HEK293 (cell line): ENCODE data around the gene PPARD.

Experiments
- AEBP2 ChIP-seq: fragments of 450-650 bp; formaldehyde crosslinking; IDR thresholded peaks from 2 replicates; pipeline ENCODE4 v1.5.1; 2016; ENCODE audit warnings: missing biosample characterization, missing genetic modification characterization, borderline replicate concordance
- BCL11A ChIP-seq: fragments of 450-650 bp; formaldehyde crosslinking; IDR thresholded peaks from 2 replicates; pipeline ENCODE4 v1.5.1; 2016; ENCODE audit warnings: low read depth, missing biosample characterization, missing genetic modification characterization
- GLIS1 ChIP-seq: fragments of 450-650 bp; formaldehyde crosslinking; IDR thresholded peaks from 2 replicates; pipeline ENCODE4 v1.5.1; 2016; ENCODE audit warnings: missing biosample characterization, missing genetic modification characterization
- HOXD13 ChIP-seq: sonication (generic); formaldehyde crosslinking; IDR thresholded peaks from 2 replicates; pipeline ENCODE4 v1.8.0; 2022; ENCODE audit warnings: missing genetic modification reagents, borderline replicate concordance
- KLF7 ChIP-seq: fragments of 450-650 bp; formaldehyde crosslinking; IDR thresholded peaks from 2 replicates; pipeline ENCODE4 v1.5.1; 2016; ENCODE audit warnings: missing biosample characterization, missing genetic modification characterization, borderline replicate concordance
- KLF8 ChIP-seq: fragments of 450-650 bp; formaldehyde crosslinking; IDR thresholded peaks from 2 replicates; pipeline ENCODE4 v1.5.1; 2016; ENCODE audit warnings: missing biosample characterization, missing genetic modification characterization
- RBAK ChIP-seq: fragments of 450-650 bp; formaldehyde crosslinking; IDR thresholded peaks from 2 replicates; pipeline ENCODE4 v1.5.1; 2016; ENCODE audit warnings: missing biosample characterization, missing genetic modification characterization
- REPIN1 ChIP-seq: fragments of 450-650 bp; formaldehyde crosslinking; IDR thresholded peaks from 2 replicates; pipeline ENCODE4 v1.5.1; 2017; ENCODE audit warnings: missing biosample characterization, missing genetic modification characterization, low read depth
- ZBTB26 ChIP-seq: fragments of 450-650 bp; formaldehyde crosslinking; optimal IDR thresholded peaks from 2 replicates; pipeline ENCODE3; 2016; ENCODE audit warnings: missing biosample characterization, mild to moderate bottlenecking, missing genetic modification characterization
- ZBTB7A ChIP-seq: fragments of 450-650 bp; formaldehyde crosslinking; IDR thresholded peaks from 2 replicates; pipeline ENCODE4 v1.5.1; 2016; ENCODE audit warnings: low read depth, missing biosample characterization, missing genetic modification characterization
- ZNF132 ChIP-seq: fragments of 450-650 bp; formaldehyde crosslinking; IDR thresholded peaks from 2 replicates; pipeline ENCODE4 v1.5.1; 2017; ENCODE audit warnings: missing biosample characterization, missing genetic modification characterization, borderline replicate concordance
- ZNF16 ChIP-seq: fragments of 450-650 bp; formaldehyde crosslinking; IDR thresholded peaks from 2 replicates; pipeline ENCODE4 v1.5.1; 2016; ENCODE audit warnings: low read depth, missing biosample characterization, missing genetic modification characterization
- ZNF174 ChIP-seq: fragments of 450-650 bp; formaldehyde crosslinking; IDR thresholded peaks from 2 replicates; pipeline ENCODE4 v1.5.0; 2017; ENCODE audit warnings: missing biosample characterization, mild to moderate bottlenecking, missing genetic modification characterization
- ZNF202 ChIP-seq: fragments of 450-650 bp; formaldehyde crosslinking; IDR thresholded peaks from 2 replicates; pipeline ENCODE4 v1.5.1; 2016; ENCODE audit warnings: missing biosample characterization, missing genetic modification characterization, borderline replicate concordance
- ZNF266 ChIP-seq: fragments of 450-650 bp; formaldehyde crosslinking; IDR thresholded peaks from 2 replicates; pipeline ENCODE4 v1.5.1; 2016; ENCODE audit warnings: missing biosample characterization, missing genetic modification characterization, low read depth
- ZNF292 ChIP-seq: fragments of 450-650 bp; formaldehyde crosslinking; IDR thresholded peaks from 2 replicates; pipeline ENCODE4 v1.5.1; 2016; ENCODE audit warnings: low read depth, missing biosample characterization, missing genetic modification characterization, borderline replicate concordance
- ZNF37A ChIP-seq: fragments of 450-650 bp; IDR thresholded peaks from 2 replicates; pipeline ENCODE4 v1.5.1; 2018; ENCODE audit warnings: missing biosample characterization, missing genetic modification characterization
- ZNF404 ChIP-seq: fragments of 450-650 bp; formaldehyde crosslinking; IDR thresholded peaks from 2 replicates; pipeline ENCODE4 v1.5.1; 2017; ENCODE audit warnings: missing biosample characterization, missing genetic modification characterization
- ZNF416 ChIP-seq: fragments of 450-650 bp; formaldehyde crosslinking; IDR thresholded peaks from 2 replicates; pipeline ENCODE4 v1.5.1; 2016; ENCODE audit warnings: missing biosample characterization, missing genetic modification characterization
- ZNF501 ChIP-seq: fragments of 450-650 bp; formaldehyde crosslinking; IDR thresholded peaks from 2 replicates; pipeline ENCODE4 v1.5.1; 2016; ENCODE audit warnings: missing biosample characterization, missing genetic modification characterization
- ZNF510 ChIP-seq: fragments of 450-650 bp; formaldehyde crosslinking; IDR thresholded peaks from 2 replicates; pipeline ENCODE4 v1.5.1; 2018; ENCODE audit warnings: mild to moderate bottlenecking, missing genetic modification characterization, missing biosample characterization; ENCODE audit not compliant: insufficient replicate concordance
- ZNF645 ChIP-seq: fragments of 450-650 bp; formaldehyde crosslinking; IDR thresholded peaks from 2 replicates; pipeline ENCODE4; 2016; ENCODE audit warnings: missing biosample characterization, missing genetic modification characterization
- ZNF654 ChIP-seq: fragments of 450-650 bp; formaldehyde crosslinking; IDR thresholded peaks from 2 replicates; pipeline ENCODE4 v1.5.1; 2016; ENCODE audit warnings: low read depth, missing biosample characterization, missing genetic modification characterization
- ZNF707 ChIP-seq: fragments of 450-650 bp; formaldehyde crosslinking; IDR thresholded peaks from 2 replicates; pipeline ENCODE4 v1.5.1; 2016; ENCODE audit warnings: missing biosample characterization, missing genetic modification characterization
- ZNF830 ChIP-seq: fragments of 450-650 bp; IDR thresholded peaks from 2 replicates; pipeline ENCODE4 v1.5.0; 2018; ENCODE audit warnings: missing biosample characterization, missing genetic modification characterization, low read depth, mild to moderate bottlenecking, moderate library complexity
- ZSCAN16 ChIP-seq: fragments of 450-650 bp; formaldehyde crosslinking; IDR thresholded peaks from 2 replicates; pipeline ENCODE4 v1.5.1; 2016; ENCODE audit warnings: missing biosample characterization, missing genetic modification characterization
- ZXDB ChIP-seq: fragments of 450-650 bp; formaldehyde crosslinking; IDR thresholded peaks from 2 replicates; pipeline ENCODE4 v1.5.1; 2016; ENCODE audit warnings: missing biosample characterization, missing genetic modification characterization
- TF ChIP-seq, protein P1 (sequence below): fragments of 450-650 bp; formaldehyde crosslinking; IDR thresholded peaks from 2 replicates; pipeline ENCODE4 v1.5.1; 2017; ENCODE audit warnings: missing biosample characterization, missing genetic modification characterization
- TF ChIP-seq, protein P2 (sequence below): fragments of 450-650 bp; formaldehyde crosslinking; IDR thresholded peaks from 2 replicates; pipeline ENCODE4 v1.5.1; 2016; ENCODE audit warnings: missing biosample characterization, missing genetic modification characterization, low read depth

PPARD gene

GRCh38 chr6:35342258-35343091 is at the start of gene PPARD (continued):
- no peak for TF ChIP-seq ZNF645 (tag by site-specific recombination)
- no peak for TF ChIP-seq REPIN1 (tag by site-specific recombination)
- TF ChIP-seq ZBTB26: peak; percentile 55
- TF ChIP-seq ZNF501: 0 out of 2 replicates have a peak, but pooled peaks have one; percentile 46
- TF ChIP-seq ZNF266 (tag by site-specific recombination): no peak
- TF ChIP-seq RBAK (tag by site-specific recombination): no peak
- TF ChIP-seq ZNF202 (tag by site-specific recombination): no peak
- no peak for TF ChIP-seq BCL11A (tag by site-specific recombination)
- TF ChIP-seq KLF7: no peak
- peak; percentile 6; the same call in 1 of the 2 replicates for TF ChIP-seq GLIS1 (tag by site-specific recombination)
- TF ChIP-seq ZNF830 (tag by site-specific recombination): no peak
- TF ChIP-seq, protein P1, sequence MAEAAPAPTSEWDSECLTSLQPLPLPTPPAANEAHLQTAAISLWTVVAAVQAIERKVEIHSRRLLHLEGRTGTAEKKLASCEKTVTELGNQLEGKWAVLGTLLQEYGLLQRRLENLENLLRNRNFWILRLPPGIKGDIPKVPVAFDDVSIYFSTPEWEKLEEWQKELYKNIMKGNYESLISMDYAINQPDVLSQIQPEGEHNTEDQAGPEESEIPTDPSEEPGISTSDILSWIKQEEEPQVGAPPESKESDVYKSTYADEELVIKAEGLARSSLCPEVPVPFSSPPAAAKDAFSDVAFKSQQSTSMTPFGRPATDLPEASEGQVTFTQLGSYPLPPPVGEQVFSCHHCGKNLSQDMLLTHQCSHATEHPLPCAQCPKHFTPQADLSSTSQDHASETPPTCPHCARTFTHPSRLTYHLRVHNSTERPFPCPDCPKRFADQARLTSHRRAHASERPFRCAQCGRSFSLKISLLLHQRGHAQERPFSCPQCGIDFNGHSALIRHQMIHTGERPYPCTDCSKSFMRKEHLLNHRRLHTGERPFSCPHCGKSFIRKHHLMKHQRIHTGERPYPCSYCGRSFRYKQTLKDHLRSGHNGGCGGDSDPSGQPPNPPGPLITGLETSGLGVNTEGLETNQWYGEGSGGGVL (tag by site-specific recombination): peak; percentile 51; the same call in 1 of the 2 replicates
- TF ChIP-seq ZNF404 (tag by site-specific recombination): no peak
- TF ChIP-seq ZXDB (tag by site-specific recombination): no peak
- peak; percentile 96 for TF ChIP-seq KLF8 (tag by site-specific recombination)
- TF ChIP-seq ZNF416 (tag by site-specific recombination): no peak
- no peak for TF ChIP-seq ZNF132 (tag by site-specific recombination)
- TF ChIP-seq ZSCAN16 (tag by site-specific recombination): no peak
- no peak for TF ChIP-seq ZNF37A
- no peak for TF ChIP-seq ZNF16 (tag by site-specific recombination)
- TF ChIP-seq ZNF707 (tag by site-specific recombination): no peak
- TF ChIP-seq ZNF510: no peak
- TF ChIP-seq ZNF654 (tag by site-specific recombination): peak; percentile 70
- no peak for TF ChIP-seq AEBP2
- no peak for TF ChIP-seq HOXD13
- TF ChIP-seq ZNF174 (tag by site-specific recombination): no peak
- peak; percentile 47; the same call in 1 of the 2 replicates for TF ChIP-seq ZBTB7A
- TF ChIP-seq, protein P2, sequence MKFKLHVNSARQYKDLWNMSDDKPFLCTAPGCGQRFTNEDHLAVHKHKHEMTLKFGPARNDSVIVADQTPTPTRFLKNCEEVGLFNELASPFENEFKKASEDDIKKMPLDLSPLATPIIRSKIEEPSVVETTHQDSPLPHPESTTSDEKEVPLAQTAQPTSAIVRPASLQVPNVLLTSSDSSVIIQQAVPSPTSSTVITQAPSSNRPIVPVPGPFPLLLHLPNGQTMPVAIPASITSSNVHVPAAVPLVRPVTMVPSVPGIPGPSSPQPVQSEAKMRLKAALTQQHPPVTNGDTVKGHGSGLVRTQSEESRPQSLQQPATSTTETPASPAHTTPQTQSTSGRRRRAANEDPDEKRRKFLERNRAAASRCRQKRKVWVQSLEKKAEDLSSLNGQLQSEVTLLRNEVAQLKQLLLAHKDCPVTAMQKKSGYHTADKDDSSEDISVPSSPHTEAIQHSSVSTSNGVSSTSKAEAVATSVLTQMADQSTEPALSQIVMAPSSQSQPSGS (tag by site-specific recombination): no peak
- TF ChIP-seq ZNF292 (tag by site-specific recombination): no peak
